A549 treated with CORT108297 at 1 μM for 4 hours (cell line): Measurements from ENCODE around the gene IPCEF1. TPM values are rescaled to one million over a fixed set of nuclear protein-coding genes. Genes with fewer than 3 reads are reported as not detected.

Experiments
- total RNA-seq: library from RNA; stranded (reverse); fragments of 200-300 nt; extraction: Qiagen RNA extraction; gene quantifications from 5 replicates; pipeline ENCODE4 v1.2.3, GENCODE V29; 2022

The IPCEF1 gene
- total RNA-seq: 0.05 to 0.16 TPM (median 0.13 TPM) in 4 of 5 replicates, not detected in the other

DNA sequence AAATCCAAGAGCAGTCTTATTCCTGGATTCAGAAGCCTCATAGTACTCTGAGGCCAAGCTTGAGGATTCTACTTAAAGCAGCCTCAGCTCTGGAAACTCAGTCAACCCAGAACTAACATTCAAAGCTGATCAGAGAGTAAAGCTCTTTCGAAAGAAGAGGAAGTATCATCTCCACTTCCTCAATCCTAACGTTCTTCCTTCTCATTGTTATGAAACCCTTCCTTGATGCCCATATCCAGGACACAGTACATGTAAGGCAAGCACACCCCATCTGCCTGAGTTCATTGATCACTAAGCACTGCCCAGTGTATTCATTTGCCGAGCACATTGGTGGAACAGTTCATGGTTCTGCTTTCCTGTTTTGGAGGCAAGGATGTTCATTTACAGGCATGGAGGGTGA lies at the start of gene IPCEF1:
TSS of gene IPCEF1 (minus strand) at position 114 of the 400 bp plus-strand sequence. CDS start 90,856 bp downstream, outside the sequence.

Other genes starting within 250 kb of the IPCEF1 start
- 4.9 to 5.6 TPM (median 5.1 TPM) in 5 replicates for gene CNKSR3, start 153.9 kb upstream of the IPCEF1 start, total RNA-seq